Measurements from ENCODE around the gene CXCL11.
"Not testable (repeated sequence)": the region's sequence is repeated elsewhere in the genome, so short reads cannot be mapped to it uniquely, and the experiment has no call there.

CXCL11 gene

DNA sequence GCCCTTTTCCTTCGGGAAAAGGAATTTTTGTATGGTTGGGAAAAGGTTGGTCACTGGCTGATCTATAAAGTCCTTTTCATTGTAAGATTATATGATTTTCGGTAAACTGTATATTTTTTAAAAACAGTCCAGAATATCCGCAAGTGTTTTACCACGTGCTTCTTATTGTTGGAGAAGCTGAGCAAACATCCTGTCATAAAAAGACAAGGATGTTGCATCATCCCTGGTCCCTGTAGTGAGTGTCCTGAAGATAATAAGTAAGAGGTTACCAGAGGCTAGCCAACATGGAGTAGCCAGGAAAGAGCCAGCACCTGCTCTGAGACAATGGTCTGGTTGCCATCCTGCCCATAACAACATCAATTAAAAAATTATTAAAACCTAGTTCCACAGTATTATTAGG, 33.7 kb downstream of the CXCL11 start:
- DNase-seq (ENCODE audit: low read depth in 2 of 3, low spot score in 2 of 3) = no peak

GRCh38 chr4:76001700-76002099, 34.2 kb downstream of the CXCL11 start:
- no peak for DNase-seq (ENCODE audit: low read depth in 2 of 3, low spot score in 2 of 3)

DNA sequence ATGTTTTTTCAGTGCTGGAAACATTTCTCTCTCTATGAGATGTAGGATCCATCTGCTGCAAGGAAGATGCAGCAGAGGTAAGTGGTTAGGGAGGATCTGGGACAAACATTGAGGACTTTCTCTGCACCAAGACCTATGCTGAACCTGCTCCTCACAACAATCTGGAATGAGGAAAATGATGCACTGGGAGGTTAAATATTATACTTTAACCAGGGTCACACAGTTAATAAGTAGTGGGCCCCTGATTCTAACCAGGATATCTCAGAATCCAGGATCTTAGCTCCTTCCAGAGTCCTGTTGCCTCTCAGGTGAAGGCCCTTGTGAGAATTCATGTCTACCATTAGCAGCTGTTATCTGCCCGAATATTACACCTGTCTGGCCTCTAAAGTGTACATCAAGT, 35.6 kb downstream of the CXCL11 start:
- no peak for DNase-seq (ENCODE audit: low read depth in 2 of 3, low spot score in 2 of 3)

DNA sequence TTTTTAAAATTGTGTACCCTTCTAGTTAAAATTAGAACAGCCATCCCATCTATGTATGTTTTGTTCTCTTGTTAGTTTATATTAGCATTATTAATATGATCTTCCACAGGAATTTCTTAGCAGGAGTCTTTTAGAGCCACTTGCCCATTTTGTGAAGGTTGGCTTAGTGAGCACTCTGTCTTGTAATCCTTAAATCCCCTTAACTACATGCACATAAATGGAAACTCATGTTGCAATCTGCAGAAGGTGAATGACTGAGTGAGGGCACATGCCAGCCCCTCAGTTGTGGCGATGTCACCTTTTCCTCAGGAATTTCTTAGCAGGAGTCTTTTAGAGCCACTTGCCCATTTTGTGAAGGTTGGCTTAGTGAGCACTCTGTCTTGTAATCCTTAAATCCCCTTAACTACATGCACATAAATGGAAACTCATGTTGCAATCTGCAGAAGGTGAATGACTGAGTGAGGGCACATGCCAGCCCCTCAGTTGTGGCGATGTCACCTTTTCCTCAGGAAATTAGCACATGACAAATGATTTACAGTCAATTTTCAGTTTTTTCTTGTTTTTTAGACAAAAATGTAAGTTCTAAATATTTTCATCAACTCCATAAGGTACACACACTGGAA, 37.2 kb downstream of the CXCL11 start:
- DNase-seq (ENCODE audit: low read depth in 2 of 3, low spot score in 2 of 3) = not testable (repeated sequence)

DNA sequence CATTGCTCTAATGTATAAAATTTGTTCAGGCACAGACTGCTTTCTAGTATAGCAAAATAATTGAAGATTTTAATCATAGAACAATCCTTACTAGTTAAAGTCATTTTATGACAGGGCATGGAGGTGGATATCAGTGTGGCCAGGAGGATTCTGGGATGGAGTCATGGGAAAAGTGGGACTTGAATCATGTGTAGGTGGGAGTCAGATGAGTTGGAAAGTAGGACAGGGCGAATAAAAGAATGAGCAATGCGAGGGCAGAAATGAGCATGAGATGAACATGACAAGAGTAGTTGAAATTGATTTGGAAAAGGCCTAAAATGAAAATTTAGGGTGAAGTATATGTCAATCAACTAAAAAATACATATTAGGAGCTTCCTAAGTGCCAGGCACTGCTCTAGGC, 37.9 kb downstream of the CXCL11 start:
- no peak for DNase-seq (ENCODE audit: low read depth in 2 of 3, low spot score in 2 of 3)

DNA sequence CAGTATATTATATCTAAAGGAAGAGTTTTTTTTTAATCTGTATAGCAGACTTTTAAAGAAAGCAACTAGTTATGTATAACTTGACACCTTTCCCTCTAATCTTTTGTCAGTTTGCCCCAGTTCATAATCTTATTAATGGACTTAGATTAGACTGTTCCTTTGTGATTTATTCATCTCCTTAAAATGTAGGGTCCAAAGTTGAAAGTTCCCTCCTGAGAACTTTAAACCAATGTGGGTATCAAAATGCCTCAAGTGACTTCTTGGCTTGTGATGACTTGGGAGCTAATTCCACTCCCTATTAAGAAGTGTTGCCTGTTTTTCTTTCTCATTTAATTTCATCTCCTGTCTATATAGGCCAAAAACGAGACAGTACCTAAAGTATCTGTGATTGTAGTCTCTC, 38.8 kb downstream of the CXCL11 start:
- DNase-seq (ENCODE audit: low read depth in 2 of 3, low spot score in 2 of 3) = no peak

- DNase-seq (ENCODE audit: low read depth in 2 of 3, low spot score in 2 of 3) = no peak
Measured at GRCh38 chr4:75995727-75996126, 40.1 kb downstream of the CXCL11 start.

- no peak for DNase-seq (ENCODE audit: low read depth in 2 of 3, low spot score in 2 of 3)
Measured at GRCh38 chr4:75992462-75992861, 43.4 kb downstream of the CXCL11 start.

- no peak for DNase-seq (ENCODE audit: low read depth in 2 of 3, low spot score in 2 of 3)
Measured at GRCh38 chr4:75989846-75990528, 45.9 kb downstream of the CXCL11 start.

DNA sequence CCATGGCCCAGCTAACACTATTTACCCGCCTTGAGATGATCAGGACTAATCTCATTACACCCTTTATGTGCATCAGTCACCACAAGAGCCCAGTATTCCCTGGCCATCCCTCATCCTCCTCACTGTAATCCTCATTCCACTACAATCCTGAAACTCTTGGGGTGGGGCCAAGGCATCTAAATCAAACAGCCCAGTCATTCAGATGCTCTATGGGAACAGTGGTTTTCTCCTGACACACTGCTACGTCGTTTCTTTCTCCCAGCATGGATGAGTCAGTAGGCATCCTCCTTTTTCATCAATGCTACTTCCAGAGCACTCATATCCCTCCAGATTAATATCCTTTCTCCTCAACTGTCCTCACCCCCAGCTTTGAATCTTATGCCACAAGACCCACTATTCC, 50.8 kb downstream of the CXCL11 start:
- no peak for DNase-seq (ENCODE audit: low read depth in 2 of 3, low spot score in 2 of 3)

Data from activated CD8-positive, alpha-beta memory T cell treated with anti-CD3 and anti-CD28 coated beads for 48 hours (primary cell).